Skeletal muscle satellite cell (primary cell): Measurements from ENCODE around the gene NR1I3.
A peak's percentile ranks its signal among the peaks of the same experiment; 100 is the strongest.

Experiments
- H3K27me3 ChIP-seq: 2 replicates; pipeline ENCODE4 v1.7.0; 2013; ENCODE audit warnings: low read length; ENCODE audit not compliant: control insufficient read depth, insufficient read depth
- H3K36me3 ChIP-seq: 2 replicates; pipeline ENCODE4 v1.7.0; 2013; ENCODE audit warnings: mild to moderate bottlenecking, control low read depth, low read length; ENCODE audit not compliant: insufficient read depth
- H3K4me1 ChIP-seq: 2 replicates; pipeline ENCODE4 v1.7.0; 2013; ENCODE audit warnings: low read length; ENCODE audit not compliant: control insufficient read depth, insufficient read depth
- H3K4me2 ChIP-seq: 2 replicates; pipeline ENCODE4 v1.7.0; 2013; ENCODE audit warnings: mild to moderate bottlenecking, low read length
- H3K4me3 ChIP-seq: 2 replicates; pipeline ENCODE4 v1.7.0; 2013; ENCODE audit warnings: low read length
- H3K9ac ChIP-seq: 2 replicates; pipeline ENCODE4 v1.7.0; 2013; ENCODE audit warnings: mild to moderate bottlenecking, low read depth, low read length, moderate library complexity
- H3K9me3 ChIP-seq: replicated peaks from 2 replicates; pipeline ENCODE4 v1.7.0; 2013; ENCODE audit warnings: mild to moderate bottlenecking, control low read depth, low read length

The NR1I3 gene

DNA sequence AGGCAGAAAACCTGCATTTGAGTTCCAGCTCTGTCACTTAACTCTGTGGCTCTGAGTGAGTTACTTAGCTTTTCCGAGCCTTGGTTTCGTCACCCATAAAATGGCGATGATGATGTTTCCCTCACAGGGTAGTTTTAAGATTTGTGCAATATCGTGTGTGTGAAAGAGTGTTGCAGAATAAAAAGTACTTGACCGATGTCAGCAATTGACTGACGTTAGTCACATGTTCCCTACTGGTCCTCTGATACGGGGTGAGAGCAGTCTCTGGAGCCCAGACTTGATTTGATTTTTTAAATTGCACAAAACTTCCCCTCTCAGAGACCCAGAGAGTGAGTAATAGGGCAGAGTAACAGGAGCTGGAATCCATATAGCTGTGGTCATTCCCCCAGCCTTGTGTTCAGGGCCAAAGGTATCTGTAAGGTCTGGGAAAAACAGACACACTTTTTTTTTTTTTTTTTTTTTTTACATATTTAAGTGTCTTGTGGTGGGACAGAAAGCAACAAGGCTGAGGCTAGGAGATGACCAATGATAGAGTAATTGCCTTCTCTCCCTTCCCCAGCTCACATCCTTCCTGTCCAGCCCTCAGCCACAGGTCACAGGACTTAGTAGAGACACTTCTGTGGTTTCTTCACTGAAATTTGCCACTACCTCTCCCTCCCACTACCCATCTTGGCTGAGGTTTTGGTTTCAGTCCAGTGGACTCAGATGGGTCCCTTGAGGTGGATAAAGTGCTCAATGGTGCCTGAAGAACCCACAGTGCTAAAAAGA, 20.9 kb downstream of the NR1I3 start:
- Histone ChIP-seq H3K9ac (peak overlapping the region; percentile 74), H3K4me3 (peak overlapping the region; percentile 39), H3K4me2 (peak overlapping the region; percentile 72), H3K27me3 (no peaks in the 10 kb centered on the region), H3K4me1 (peaks cover 22% of the 10 kb centered on the region), H3K36me3 (peaks cover 29% of the 10 kb centered on the region), H3K9me3 (no peaks in the 10 kb centered on the region)

- Histone ChIP-seq H3K4me3 (no peak within 1 kb of the TSS), H3K36me3 (peaks cover 49% of the 10 kb centered on the region), H3K4me1 (peaks cover 22% of the 10 kb centered on the region), H3K4me2 (no peak within 1 kb of the TSS), H3K27me3 (no peaks in the 10 kb centered on the region), H3K9ac (no peak within 1 kb of the TSS), H3K9me3 (no peaks in the 10 kb centered on the region)
Observed at GRCh38 chr1:161215076-161215475, 22.9 kb downstream of the NR1I3 start, which contains the start of gene FCER1G. Gene FCER1G (plus strand): TSS chr1:161215295. CDS start chr1:161215322, 27 bp downstream.

GRCh38 chr1:161214369-161214768, 23.6 kb downstream of the NR1I3 start:
- Histone ChIP-seq H3K4me2 (no peak overlapping the region), H3K27me3 (no peaks in the 10 kb centered on the region), H3K4me3 (no peak overlapping the region), H3K9me3 (no peaks in the 10 kb centered on the region), H3K9ac (no peak overlapping the region), H3K36me3 (peaks cover 55% of the 10 kb centered on the region), H3K4me1 (peaks cover 22% of the 10 kb centered on the region)

DNA sequence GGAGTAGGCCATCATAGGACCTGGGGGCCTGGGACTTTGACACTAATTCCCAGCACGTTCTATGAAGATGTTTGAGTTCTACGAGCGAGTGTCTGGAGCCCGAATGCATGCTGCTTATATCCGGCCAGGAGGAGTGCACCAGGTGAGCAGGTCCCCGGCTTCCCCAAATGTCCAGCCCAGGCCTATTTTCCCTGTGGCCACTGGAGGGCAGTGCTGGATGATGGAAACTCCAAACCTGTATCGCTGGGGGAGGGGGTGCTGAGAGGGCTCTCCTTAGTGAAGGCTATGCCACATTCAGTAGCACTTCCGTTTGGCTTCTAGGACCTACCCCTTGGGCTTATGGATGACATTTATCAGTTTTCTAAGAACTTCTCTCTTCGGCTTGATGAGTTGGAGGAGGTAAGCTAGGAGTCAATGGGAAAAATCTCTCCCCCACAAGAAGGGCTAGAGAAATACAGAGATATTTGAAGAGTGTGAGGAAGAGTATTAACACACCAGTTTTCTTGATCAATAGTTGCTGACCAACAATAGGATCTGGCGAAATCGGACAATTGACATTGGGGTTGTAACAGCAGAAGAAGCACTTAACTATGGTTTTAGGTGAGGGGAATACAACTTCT, 28.1 kb downstream of the NR1I3 start:
- Histone ChIP-seq H3K4me1 (peaks cover 12% of the 10 kb centered on the region), H3K36me3 (peaks cover 79% of the 10 kb centered on the region), H3K4me3 (no peak overlapping the region), H3K9me3 (no peaks in the 10 kb centered on the region), H3K9ac (no peak overlapping the region), H3K27me3 (no peaks in the 10 kb centered on the region), H3K4me2 (no peak overlapping the region)

DNA sequence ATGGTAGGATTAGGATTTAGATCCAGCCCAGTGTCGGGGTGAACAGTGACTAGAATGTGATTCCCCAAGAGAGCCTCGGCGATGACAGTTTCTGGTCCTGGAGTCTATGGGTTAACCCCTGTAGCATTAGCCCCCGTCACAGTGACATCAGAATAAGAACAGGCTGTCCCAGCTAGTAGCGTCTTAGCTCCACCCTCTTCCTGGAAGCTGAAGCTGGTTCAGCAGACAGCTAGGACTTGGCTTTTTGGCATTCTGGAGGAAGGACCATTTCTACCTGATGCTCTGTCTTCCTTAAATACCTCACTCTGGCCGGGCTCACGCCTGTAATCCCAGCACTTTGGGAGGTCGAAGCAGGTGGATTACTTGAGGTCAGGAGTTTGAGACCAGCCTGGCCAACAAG, 30.8 kb downstream of the NR1I3 start:
- H3K36me3 ChIP-seq = peaks cover 67% of the 10 kb centered on the region
- H3K9me3 ChIP-seq = no peaks in the 10 kb centered on the region
- peaks cover 18% of the 10 kb centered on the region for H3K4me1 ChIP-seq
- H3K4me3 ChIP-seq = no peak overlapping the region
- peak overlapping the region; percentile 16 for H3K4me2 ChIP-seq
- no peaks in the 10 kb centered on the region for H3K27me3 ChIP-seq
- peak overlapping the region; percentile 43 for H3K9ac ChIP-seq

- H3K36me3 ChIP-seq = peaks cover 61% of the 10 kb centered on the region
- H3K4me2 ChIP-seq = peak overlapping the region; percentile 16
- H3K27me3 ChIP-seq = no peaks in the 10 kb centered on the region
- peaks cover 22% of the 10 kb centered on the region for H3K4me1 ChIP-seq
- no peak overlapping the region for H3K4me3 ChIP-seq
- no peaks in the 10 kb centered on the region for H3K9me3 ChIP-seq
- H3K9ac ChIP-seq = peak overlapping the region; percentile 43
Observed at GRCh38 chr1:161206411-161207140, 31.4 kb downstream of the NR1I3 start.

DNA sequence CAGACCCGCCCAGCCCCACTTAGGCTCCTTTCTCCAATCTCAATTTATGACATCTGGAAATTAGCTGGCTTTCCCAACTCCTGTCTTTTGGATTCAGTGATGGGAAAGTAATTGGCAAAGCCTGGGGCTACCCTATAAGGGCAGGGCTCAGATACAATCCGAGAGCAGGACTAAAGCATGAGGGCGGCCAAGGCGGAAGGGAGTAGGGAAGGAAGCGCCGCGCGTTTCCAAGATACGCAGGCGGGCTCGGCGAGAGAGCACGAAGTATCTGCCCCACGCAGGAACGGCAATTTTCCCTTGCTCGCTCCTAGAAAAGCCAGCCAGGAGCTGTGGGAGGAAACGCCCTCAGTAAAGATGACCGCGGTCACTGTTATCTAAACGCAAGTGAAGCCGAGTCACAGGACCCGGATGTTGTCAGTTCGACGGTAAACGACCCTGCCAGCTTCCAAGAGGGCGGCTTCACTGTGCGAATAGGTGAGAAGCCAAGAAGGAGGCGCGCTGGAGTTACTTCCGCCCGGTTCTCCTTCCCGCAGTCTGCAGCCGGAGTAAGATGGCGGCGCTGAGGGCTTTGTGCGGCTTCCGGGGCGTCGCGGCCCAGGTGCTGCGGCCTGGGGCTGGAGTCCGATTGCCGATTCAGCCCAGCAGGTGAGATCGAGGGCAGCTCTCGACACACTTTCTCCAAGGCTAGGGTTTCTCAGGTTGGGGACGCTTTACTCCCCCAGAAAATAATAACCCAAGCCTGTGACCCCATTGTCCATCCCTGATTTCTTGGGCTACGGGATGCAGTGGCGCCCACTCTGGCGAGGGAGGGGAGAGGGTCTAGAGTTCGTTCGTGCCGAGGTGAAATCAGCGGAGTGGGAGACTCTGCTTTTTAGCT, 35.9 kb downstream of the NR1I3 start, which contains the start of gene NDUFS2:
NDUFS2 (plus strand) TSS at position 532 of the 877 bp plus-strand sequence; CDS start at position 551, 19 bp downstream.
- Histone ChIP-seq H3K9ac (peak within 1 kb of the TSS; percentile 97), H3K4me2 (peak within 1 kb of the TSS; percentile 85), H3K4me1 (peaks cover 57% of the 10 kb centered on the region), H3K27me3 (no peaks in the 10 kb centered on the region), H3K4me3 (peak within 1 kb of the TSS; percentile 90), H3K36me3 (peaks cover 25% of the 10 kb centered on the region), H3K9me3 (no peaks in the 10 kb centered on the region)

DNA sequence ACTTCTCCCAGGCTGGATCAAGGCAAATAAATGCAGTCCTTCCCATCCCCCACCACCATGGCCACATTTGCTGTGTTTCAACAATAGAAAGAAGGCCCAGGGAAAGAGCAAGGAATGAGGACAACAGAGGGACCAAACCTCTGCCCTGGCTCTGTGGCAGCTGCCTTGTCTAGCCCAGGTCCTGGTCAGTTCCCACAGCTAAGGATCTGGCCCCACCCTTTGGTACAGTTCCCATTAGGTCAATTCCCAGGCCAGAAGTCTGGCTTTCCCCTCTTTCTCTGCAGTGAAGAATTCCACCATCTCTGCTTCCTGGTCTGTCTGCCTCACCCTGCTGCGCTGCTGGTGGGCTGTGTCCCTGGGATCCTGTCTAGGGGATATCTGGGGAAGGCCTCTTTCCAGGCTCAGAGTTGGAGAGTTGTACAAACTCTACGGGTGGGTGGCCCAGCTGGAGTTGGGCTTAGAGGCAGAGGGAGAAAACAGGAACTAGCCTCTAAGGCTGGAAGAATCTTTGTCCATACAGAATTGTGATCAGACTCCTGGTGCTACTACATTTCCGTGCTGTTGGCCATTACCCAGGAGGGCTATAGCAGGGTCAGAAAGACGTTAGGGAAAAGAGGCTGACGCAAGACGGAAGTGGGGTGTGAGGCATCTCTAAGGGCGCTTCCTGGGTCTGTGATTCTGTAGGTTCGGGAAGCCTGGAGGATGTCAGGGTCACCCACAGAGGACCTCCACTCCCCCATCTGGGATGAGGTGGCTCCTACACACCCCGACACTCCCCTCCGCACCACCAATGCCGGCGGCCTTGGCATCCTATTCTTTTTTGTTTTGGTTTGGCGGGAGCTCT, 36.8 kb downstream of the NR1I3 start:
- H3K27me3 ChIP-seq = no peaks in the 10 kb centered on the region
- H3K36me3 ChIP-seq = peaks cover 19% of the 10 kb centered on the region
- H3K9me3 ChIP-seq = no peaks in the 10 kb centered on the region
- peaks cover 55% of the 10 kb centered on the region for H3K4me1 ChIP-seq
- peak overlapping the region; percentile 82 for H3K4me2 ChIP-seq
- H3K4me3 ChIP-seq = peak overlapping the region; percentile 90
- H3K9ac ChIP-seq = peak overlapping the region; percentile 97

- Histone ChIP-seq H3K4me2 (no peak overlapping the region), H3K9me3 (no peaks in the 10 kb centered on the region), H3K36me3 (peaks cover 15% of the 10 kb centered on the region), H3K4me1 (peaks cover 55% of the 10 kb centered on the region), H3K4me3 (no peak overlapping the region), H3K27me3 (no peaks in the 10 kb centered on the region), H3K9ac (peak overlapping the region; percentile 97)
Observed at GRCh38 chr1:161200421-161200991, 37.5 kb downstream of the NR1I3 start.
